GM19397 (cell line): Measurements from ENCODE around the gene MTFR1L.

Experiments
- ATAC-seq: cut with Tn5 transposase; IDR thresholded peaks from one replicate; pipeline ENCODE4 v1.9.1; 2021; ENCODE audit warnings: mild to moderate bottlenecking, moderate library complexity; ENCODE audit not compliant: unreplicated experiment

The MTFR1L gene

DNA sequence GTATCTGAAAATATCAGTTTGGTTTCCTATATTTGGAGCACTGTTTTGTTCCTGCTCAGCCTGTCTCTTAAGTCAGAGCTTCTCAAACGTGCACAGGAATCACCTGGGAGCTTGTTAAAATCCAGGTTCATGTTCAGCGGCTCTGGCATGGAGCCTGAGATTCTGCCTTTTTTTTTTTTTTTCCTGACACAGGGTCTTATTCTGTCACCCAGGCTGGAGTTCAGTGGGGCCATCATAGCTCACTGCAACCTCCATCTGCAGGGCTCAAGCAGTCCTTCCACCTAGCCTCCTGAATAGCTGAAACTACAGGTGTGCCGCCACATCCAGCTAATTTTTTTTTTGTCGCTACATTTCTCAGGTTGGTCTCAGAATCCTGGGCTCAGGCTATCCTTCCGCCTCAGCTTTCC lies 32.0 kb upstream of the MTFR1L start:
- ATAC-seq = no peak

DNA sequence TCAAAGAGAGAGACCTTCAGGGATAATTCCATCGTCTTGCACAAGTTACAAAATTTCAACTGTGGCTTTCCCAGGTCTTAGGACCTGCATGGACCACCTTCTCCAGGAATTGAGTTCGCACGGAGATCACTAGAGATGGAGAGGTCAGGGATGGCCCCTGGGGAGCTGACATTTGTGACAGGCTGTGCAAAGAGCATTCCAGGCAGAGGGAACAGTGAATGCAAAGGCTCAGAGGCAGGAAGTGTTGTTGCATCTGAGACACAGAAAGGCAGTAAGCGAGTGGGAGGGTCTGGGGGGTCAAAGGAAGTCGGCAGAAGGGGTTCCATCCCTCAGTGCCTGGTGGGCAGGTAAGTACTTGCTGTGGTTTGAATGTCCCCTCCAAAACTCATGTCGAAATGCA lies 29.3 kb upstream of the MTFR1L start:
- no peak for ATAC-seq

DNA sequence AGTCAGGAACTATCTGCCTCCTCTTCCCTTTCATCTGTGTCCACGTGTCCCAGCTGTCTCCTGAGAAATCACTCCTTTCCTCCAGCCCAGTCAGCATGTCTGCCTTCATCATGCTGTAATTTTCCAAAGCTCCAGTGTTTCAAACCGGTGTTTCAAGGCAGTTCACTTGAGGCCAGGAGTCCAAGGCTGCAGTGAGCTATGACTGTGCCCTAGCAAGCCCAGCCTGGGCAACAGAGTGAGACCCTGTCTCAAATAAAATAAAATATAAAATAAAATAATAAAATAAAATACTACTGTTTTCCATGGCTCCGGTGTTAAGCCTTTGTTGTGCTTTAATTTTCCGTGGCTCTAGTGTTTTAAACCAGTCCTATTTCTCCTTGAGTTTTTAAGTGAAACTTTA lies 27.6 kb upstream of the MTFR1L start:
- ATAC-seq = no peak

DNA sequence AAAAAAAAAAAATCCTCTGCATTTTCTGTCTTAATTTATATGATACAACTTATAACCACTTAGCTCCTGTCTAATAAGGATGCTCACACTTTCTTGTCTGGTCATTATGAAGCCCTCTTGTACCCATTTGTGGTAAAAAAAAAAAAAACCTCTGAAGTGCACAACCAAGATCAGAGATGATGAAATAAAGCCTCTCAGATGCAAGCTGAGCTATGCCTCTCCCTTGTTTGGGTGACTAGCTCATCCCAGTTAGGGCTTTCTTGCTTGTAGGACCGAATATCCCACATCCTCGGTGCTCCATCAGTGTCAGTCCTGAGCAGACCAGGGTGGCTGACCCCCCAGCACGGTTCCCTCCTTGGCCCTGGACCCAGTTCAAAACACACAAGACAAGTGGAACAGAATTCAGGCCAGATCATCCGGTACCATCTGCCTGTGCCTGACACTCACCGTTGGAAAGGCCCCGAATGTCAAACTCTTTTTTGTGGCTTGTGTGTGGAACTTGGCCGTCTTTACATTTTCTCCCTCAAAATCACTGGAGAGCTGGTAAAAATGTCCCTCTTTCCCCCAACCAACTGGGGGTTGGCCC lies 26.1 kb upstream of the MTFR1L start:
- ATAC-seq = no peak

DNA sequence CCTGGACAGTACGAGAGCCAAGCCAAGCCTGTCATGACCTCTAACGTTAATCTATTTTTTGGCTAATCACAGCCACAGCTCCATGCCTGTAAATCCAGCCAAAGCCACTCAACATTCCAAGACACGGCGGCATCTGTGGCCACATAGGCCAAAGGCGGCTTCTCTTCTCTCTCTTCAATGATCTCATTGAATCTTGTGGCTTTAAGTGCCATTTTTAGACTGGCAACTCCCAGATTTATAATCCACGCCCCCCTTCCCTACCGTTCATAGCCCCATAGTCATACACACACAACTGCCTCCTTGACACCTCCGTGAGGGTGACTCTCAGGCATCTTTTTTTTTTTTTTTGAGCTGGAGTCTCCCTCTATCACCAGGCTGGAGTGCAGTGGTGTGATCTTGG lies 25.4 kb upstream of the MTFR1L start:
- no peak for ATAC-seq

DNA sequence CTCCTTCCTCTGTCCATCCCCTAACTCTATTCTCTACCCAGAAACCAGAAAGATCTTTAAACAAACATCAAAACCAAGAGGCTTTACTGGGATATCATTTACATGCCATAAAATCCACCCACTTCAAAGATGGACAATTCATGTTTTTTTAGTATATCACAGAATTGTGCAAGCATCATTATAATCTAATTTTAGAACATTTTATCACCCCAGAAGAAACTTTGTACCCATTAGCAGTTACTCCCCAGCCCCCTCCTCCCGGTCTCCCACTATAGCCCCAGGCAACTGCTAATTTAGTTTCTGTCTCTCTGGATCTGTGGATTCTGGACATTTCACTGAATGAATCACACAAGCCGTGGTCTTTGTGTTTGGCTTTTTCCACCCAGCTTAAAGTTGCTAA lies 24.5 kb upstream of the MTFR1L start:
- ATAC-seq = no peak

DNA sequence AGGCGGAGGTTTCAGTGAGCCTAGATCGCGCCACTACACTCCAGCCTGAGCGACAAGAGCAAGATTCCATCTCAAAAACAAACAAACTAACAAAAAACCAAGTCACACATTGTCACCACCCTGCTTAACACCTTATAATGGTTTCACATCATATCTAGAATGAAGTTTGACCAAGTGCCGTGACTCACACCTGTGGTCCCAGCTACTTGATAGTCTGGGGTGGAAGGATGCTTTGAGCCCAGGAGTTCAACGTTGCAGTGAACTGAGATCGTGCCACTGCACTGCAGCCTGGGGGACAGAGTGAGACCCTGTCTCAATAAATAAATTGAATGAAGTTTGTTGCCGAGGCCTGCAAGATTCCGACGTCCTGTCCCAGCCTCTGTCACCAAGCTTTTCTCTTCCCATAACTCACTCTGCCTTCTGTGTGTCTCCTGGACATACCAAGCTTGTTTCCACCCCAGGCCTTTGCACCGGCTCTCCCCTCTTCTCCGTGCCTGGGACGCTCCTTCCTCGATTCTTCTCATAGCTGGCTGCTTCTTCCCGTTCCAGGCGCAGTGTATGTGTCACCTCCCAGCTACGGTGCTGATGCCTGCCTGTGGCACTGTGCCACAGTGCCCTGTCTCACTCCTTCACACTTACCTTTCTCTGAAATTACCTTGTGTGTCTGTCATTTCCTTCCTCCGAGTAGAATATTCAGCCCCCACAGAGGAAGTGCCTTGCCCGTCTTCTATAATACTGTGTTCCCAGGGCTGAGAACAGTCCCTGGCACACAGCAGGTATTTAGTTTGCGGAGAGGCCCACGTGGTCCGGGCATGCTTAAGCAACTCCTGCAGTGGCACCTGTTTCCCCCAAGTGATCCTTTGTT lies 23.6 kb upstream of the MTFR1L start:
- ATAC-seq = no peak

DNA sequence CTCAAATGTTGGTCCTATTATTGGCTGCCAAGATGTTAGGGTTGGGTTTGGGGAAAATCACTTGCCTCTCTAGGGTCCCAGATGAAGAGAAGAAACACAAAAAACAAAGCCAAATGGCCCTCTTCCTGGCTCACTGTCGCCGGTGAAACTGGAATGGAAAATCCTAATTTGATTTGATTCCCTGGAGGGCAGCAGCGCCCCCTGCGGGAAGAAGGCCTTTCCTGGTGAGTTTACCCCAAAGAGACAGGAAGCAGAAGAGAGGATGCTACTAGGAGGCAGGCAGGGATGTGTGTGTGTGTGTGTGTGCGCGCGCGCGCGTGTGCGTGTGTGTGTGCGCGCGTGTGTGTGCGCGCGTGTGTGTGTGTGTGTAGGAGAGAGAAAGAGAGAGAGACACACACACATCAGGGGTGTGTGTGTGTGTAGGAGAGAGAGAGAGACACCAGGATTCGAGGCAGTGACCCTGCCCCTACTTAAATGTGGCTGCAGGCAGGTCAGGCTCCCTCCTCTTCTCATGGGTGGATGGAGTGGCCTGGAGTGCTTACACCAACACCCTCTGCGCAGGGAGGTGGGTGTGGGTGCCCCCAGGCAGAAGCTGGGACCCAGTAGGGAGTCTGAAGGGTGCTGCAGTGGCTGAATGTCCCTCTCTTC lies 22.8 kb upstream of the MTFR1L start:
- no peak for ATAC-seq

DNA sequence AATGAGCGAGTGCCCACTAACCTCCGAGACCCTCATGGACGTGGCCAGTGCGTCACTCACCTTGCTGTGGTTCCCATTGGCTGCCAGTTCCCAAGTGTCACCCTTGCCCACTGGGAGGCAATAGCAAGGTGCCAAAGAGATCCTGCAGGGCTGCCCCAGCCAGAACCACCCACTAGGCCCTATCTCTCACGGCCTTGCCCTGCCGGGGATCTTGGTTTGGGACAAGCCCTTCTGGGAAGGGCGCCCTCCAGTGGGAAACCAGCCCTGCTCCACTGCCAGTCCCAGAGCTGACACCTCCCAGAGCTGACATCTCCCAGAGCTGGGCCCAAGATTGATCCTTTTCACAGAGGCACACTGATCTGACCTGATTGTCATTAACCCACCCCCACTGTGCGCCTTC lies 21.8 kb upstream of the MTFR1L start:
- ATAC-seq = no peak

DNA sequence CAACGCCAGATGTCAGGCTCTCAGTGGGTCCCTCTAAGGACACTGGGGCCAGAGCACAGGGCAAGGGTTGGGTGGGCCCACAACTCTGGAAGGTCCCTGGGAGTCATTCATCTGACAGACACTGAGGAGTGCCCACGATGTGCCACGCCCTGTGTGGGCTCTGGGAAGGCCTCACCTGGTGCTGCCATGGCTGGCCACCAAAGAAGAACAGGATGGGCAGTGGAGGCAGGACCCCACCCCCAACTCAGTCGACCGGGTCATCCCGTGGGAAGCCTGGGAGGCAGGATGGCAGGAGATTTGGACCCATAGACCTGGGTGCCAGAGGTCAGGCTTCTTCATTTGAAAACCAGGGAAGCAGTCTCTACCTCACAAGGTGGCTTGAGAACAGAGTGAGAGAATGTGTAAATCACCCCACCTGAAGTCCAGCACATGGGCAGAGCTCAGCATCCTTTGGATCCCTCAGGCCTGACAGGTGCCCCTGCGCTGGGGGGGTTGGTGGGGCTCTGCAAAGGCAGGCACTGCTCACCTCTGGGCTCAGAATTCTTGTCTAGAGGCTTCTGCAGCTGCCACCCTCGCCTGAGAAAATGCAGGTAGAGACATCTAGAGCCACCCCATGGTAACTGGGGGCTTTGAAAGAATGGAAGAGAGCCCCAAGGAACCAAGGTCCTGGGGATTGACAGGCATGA lies 20.9 kb upstream of the MTFR1L start:
- no peak for ATAC-seq

DNA sequence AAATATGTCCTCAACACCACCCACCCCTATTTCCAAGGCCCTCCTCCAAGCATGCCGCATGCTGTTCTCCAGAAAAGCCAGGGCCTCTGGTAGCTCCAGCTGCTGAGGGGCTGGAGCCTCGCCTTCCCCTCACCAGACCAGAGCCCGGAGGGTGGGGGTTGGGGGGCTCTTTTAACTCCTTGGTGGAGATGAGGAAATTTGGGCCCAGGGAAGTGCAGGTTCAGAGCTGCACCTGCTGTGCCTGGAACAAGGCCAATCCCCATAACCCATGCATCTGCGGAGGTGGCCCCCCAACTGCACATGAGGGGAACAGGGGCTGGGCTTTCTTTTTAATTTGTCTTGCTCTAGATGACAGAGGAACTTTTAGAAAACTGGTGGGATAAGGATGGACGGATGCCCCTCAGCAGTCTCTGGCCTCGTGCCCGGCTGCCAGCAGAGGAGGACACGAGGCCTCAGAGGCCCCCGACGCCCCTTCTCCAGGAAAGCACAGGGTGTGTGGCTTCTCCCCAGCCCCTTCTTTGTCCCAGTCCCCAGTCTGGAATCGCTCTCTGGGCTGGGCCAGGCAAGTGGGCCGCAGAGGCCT lies 20.3 kb upstream of the MTFR1L start:
- ATAC-seq = no peak

DNA sequence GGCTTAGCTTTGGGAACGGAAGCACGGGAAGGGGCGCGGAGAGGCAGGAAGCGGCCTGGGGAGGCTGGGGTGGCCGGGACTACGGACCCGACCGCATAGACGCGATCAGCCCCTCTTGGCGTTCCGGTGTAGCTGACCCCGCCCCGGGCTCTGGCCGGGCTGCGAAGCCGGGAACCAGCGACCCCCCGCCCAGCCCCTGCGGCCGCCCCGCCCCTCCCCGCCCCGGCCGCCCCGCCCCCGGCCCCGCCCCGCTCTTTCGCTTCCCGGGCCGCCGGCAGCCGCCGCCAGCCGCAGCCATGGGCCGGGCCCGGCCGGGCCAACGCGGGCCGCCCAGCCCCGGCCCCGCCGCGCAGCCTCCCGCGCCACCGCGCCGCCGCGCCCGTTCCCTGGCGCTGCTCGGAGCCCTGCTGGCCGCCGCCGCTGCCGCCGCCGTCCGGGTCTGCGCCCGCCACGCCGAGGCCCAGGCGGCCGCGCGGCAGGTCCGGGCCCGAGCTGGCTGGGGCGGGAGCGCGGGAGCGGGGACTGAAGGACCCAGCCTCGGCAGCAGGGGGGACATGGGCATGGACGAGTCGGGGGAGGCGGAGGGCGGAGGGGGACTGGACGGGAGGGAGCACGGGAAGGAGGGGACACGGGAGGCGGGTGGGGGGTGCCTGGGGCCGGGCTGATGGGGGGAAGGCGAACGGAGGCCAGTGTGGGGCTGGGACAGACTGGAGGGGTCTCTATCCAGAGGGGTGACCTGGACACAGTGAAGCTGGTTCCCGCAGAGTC lies 19.6 kb upstream of the MTFR1L start, which contains the start of gene SELENON:
SELENON (plus strand) TSS at position 259 of the 768 bp plus-strand sequence; CDS start at position 297, 38 bp downstream.
- no peak for ATAC-seq

DNA sequence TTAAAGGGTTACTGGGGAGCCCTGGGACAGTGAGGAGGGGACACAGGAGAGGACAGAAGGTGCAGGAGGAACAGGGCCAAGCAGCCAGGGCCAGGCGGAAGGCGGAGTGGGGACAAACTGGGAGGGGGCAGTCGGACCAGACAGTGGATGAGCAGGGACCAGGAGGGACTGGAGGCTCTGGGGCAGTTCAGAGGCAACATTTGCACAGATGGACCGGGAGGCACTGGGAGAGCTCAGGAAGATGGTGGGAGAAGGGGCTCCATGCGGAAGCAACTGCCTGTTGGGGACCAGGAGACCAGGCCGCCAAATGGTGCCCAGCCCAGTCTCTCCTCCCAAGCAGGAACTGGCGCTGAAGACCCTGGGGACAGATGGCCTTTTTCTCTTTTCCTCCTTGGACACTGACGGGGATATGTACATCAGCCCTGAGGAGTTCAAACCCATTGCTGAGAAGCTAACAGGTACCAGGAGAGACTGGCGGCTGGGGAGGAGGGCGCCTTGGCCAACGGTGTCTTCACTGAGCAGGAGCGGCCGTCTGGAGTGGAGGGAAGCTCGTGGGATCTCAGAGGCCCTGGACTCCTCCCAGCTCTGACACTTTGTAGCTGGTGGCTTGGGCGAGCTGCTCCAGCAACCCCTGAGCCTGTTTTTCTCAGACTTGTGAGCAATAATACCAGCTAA lies 18.9 kb upstream of the MTFR1L start:
- no peak for ATAC-seq

DNA sequence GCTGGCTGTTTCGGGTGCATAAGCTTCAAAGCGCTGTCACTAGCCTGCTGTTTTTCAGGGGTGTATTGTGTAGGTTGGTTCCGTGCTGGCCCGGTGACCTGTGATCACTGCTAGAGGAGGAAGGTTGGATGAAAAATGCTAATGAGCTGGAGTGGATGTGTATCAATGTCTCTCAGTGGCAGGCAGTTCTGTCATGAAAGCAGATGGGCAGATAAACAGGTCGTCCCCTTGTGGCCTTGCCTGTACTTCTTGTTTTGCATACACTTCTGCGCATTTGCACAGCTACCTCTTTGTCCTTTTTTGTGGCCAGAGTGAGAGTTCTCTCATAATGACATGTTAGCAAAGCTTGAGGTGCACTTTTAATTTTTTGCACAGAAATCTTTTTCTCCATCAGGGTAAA lies 16.8 kb upstream of the MTFR1L start:
- ATAC-seq = no peak

DNA sequence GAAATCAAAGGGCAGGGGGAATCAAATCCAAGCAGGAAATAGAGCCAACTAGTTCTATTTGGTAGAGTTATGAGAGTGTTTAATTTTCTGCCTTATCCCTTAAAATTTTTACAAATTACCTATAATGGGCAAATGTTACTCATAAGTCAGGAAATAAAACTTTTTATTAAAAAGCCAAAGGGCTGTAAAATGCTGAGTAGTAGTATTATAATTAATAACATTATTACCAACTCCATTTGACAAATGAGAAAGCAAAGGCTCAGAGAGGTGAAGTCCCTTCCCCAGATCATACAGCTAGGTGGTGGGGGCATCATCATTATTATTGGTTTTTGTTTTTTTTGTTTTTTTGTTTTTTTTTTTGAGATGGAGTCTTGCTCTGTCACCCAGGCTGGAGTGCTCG lies 16.4 kb upstream of the MTFR1L start:
- no peak for ATAC-seq

DNA sequence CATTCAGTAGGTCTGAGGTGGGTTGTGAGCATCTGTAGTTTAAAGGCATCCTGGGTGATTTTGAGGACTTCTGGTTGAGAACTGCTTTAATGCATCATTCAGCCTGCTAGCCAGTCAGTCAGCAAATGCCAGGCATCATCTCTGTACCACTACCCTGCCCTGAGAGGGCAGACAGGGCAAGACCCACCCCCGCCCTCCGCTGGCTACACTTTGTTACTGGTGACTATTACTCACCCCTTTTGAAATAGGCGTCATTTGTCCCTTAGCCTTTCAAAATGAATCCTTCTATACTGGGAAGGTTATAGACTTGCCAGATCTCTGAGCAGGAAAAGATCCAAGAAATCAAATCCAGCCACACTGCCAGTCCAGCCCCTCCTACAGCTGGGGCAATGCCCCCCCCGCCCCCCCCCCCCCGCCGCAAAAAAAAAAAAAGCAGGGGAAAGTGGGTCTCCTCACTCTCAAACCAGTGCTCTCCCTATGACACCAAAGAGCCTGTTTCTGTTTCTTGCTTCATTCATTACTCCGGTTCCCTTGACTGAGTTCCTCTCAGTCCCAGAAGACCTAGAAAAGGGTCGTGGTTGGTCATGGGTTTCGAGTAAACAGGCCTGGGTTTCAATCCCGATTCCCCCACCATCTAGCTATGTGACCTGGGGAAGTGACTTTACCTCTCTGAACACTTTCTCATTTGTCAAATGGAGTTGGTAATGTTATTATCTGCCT lies 15.3 kb upstream of the MTFR1L start:
- no peak for ATAC-seq

DNA sequence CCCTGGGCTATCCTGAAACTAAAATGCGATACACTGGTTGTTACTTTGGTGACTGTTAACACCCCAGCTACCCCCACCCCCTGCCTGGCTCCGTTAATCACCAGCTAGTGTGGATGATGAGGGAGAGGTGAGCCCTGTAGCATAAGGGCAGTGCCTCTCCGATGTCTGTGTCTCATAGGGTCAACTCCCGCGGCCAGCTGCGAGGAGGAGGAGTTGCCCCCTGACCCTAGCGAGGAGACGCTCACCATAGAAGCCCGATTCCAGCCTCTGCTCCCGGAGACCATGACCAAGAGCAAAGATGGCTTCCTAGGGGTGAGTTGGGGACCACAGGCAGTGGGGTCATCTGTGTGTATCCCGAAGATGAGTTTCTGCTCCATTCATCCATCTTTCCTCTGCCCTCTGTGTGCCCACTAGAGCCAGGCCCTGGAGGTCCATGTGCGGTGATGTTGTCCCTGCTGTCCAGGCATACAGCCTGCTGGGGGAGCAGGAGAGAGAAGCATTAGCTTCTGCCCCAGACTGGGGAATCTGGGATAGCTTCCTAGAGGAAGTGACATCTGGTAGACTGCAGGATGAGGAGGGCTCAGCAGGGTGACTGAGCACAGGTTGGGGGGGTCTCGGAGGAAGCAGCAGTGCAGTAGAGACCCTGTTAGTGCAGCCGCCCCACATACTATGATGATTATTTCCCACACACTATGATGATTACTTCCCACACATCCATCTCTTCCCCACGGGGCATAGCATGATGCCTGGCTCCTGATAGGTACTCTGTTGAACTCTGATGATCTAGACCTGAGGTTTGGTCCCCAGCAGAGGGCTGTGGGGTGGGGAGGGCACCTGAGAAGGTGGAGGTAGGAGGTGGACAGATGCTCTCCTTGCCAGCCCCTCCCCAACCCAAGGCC lies 14.5 kb upstream of the MTFR1L start:
- no peak for ATAC-seq

DNA sequence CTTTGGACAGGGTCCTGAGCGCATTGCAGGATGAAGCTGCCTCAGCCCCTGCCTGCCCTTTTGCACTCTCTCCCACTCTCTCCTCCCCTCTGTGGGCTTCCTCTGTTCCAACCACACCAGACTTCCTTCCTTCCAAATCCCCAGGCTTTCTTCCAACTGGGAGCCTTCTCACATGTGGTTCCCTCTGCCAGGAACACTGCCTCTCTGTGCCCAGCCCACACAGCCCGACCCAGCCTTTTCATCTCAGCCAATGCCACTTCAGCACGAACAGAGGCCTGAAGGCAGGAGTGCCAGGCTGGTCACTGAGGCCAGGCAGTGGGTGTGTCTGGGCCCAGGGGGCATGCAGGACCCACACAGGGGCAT lies 13.9 kb upstream of the MTFR1L start:
- no peak for ATAC-seq
